ENCODE data around the gene PCDHGB4.
"Not testable (repeated sequence)": the region's sequence is repeated elsewhere in the genome, so short reads cannot be mapped to it uniquely, and the experiment has no call there.

Gene PCDHGB4

GRCh38 chr5:141369994-141370848, 17.3 kb upstream of the PCDHGB4 start, which contains the start of gene PCDHGB3:
Gene PCDHGB3 (plus strand): TSS chr5:141370242. CDS start chr5:141370395, 153 bp downstream.
- no peak for DNase-seq

- no peak for DNase-seq
Observed at GRCh38 chr5:141371572-141372475, 15.7 kb upstream of the PCDHGB4 start.

- no peak for DNase-seq
Observed at GRCh38 chr5:141373673-141374317, 13.7 kb upstream of the PCDHGB4 start, which contains the start of gene PCDHGA6. Gene PCDHGA6 (plus strand): TSS chr5:141373891. CDS start chr5:141374084, 193 bp downstream.

GRCh38 chr5:141374627-141375026, 12.9 kb upstream of the PCDHGB4 start:
- no peak for DNase-seq

- not testable (repeated sequence) for DNase-seq
Observed at GRCh38 chr5:141375444-141376155, 11.9 kb upstream of the PCDHGB4 start.

- no peak for DNase-seq
Observed at GRCh38 chr5:141382469-141383294, 4.8 kb upstream of the PCDHGB4 start, which contains the start of gene PCDHGA7. Gene PCDHGA7 (plus strand): TSS chr5:141382742. CDS start chr5:141382900, 158 bp downstream.

- no peak for DNase-seq
Observed at GRCh38 chr5:141383345-141383744, 4.2 kb upstream of the PCDHGB4 start.

GRCh38 chr5:141384471-141385267, 2.8 kb upstream of the PCDHGB4 start:
- no peak for DNase-seq

GRCh38 chr5:141388661-141389060, 1.2 kb downstream of the PCDHGB4 start:
- no peak for DNase-seq

- DNase-seq = no peak
Observed at GRCh38 chr5:141389153-141390042, 1.9 kb downstream of the PCDHGB4 start.

- DNase-seq = no peak
Observed at GRCh38 chr5:141392429-141393198, 5.1 kb downstream of the PCDHGB4 start, which contains the start of gene PCDHGA8. Gene PCDHGA8 (plus strand): TSS chr5:141392633. CDS start chr5:141392814, 181 bp downstream.

GRCh38 chr5:141393267-141393666, 5.8 kb downstream of the PCDHGB4 start:
- DNase-seq = no peak

- not testable (repeated sequence) for DNase-seq
Observed at GRCh38 chr5:141394401-141395187, 7.1 kb downstream of the PCDHGB4 start.

GRCh38 chr5:141397756-141398551, 10.5 kb downstream of the PCDHGB4 start, which contains the start of gene PCDHGB5:
Gene PCDHGB5 (plus strand): TSS chr5:141397947. CDS start chr5:141398128, 181 bp downstream.
- DNase-seq = peak; percentile 52

GRCh38 chr5:141398608-141399007, 11.1 kb downstream of the PCDHGB4 start:
- DNase-seq = no peak

- DNase-seq = no peak
Observed at GRCh38 chr5:141399555-141400258, 12.2 kb downstream of the PCDHGB4 start.

All from T1000 (cell line).